Measurements from ENCODE around the gene NPVF. TPM values are rescaled to one million over a fixed set of nuclear protein-coding genes. Genes with fewer than 3 reads are reported as not detected.

NPVF gene
- total RNA-seq, 1 donor from 2014 or later: not detected

DNA sequence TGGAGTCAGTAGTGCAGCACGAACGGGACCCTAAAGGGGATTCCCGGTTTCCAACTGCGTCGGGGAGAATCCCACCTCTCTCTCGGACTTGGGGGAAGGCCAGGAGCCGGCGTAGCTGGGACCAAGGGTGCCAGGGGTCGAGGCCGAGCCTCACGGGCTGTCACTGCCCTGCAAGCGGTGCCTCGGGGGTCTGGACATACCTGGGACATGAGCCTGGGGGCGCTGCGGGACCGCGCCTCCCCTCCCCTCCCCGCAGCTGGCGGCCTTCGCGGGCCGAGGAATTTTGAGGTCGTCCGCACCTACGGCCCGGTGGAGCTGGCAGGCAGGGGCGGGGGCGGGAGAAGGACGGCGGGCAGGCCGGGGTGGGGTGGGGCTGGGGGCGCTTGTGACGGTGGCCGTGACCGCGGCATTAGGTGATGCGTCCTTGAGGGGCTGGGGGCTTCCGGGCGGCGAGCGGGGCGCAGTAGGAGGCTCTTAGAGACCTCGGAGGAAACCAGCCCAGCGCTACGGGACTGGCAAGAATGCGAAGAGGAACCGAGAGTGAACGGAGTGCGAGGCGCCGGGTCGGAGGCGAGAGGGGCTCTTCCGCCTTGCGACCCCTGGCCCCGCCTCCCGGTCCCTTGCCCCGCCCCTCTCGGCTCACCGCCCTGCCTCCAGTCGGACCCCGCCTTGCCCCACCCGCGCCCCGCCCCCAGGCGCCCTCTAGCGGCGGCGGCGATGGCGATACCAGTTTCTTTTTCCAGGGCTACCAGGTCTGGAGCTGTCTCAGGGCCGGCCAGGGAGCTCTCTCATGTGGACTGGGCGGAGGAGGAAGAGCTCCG is 48.3 kb downstream of the NPVF start:
- TF ChIP-seq, protein P1, sequence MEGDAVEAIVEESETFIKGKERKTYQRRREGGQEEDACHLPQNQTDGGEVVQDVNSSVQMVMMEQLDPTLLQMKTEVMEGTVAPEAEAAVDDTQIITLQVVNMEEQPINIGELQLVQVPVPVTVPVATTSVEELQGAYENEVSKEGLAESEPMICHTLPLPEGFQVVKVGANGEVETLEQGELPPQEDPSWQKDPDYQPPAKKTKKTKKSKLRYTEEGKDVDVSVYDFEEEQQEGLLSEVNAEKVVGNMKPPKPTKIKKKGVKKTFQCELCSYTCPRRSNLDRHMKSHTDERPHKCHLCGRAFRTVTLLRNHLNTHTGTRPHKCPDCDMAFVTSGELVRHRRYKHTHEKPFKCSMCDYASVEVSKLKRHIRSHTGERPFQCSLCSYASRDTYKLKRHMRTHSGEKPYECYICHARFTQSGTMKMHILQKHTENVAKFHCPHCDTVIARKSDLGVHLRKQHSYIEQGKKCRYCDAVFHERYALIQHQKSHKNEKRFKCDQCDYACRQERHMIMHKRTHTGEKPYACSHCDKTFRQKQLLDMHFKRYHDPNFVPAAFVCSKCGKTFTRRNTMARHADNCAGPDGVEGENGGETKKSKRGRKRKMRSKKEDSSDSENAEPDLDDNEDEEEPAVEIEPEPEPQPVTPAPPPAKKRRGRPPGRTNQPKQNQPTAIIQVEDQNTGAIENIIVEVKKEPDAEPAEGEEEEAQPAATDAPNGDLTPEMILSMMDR (IDR thresholded peaks at IDR 0.05): peak; percentile 95
- H3K36me3 Mint-ChIP-seq (ENCODE audit: low read depth): no peaks in the 10 kb centered on the region
- H3K9me3 Mint-ChIP-seq (ENCODE audit: low read depth): no peaks in the 10 kb centered on the region
- H3K4me3 Mint-ChIP-seq (ENCODE audit: unreplicated experiment): peak overlapping the region; percentile 76
- no peaks in the 10 kb centered on the region for H3K27me3 Mint-ChIP-seq (ENCODE audit: low read depth)
- peak overlapping the region; percentile 57 for H3K27ac Mint-ChIP-seq (ENCODE audit: unreplicated experiment)
- peaks cover 24% of the 10 kb centered on the region for H3K4me1 Mint-ChIP-seq (ENCODE audit: low read depth)
- peak; percentile 96 for DNase-seq (ENCODE audit: low spot score)

- TF ChIP-seq, protein P1 (IDR thresholded peaks at IDR 0.05): no peak
- no peak for DNase-seq (ENCODE audit: low spot score)
- Mint-ChIP-seq H3K27me3 (ENCODE audit: low read depth) (no peaks in the 10 kb centered on the region), H3K9me3 (ENCODE audit: low read depth) (no peaks in the 10 kb centered on the region), H3K4me1 (ENCODE audit: low read depth) (peaks cover 24% of the 10 kb centered on the region), H3K4me3 (ENCODE audit: unreplicated experiment) (peak overlapping the region; percentile 76), H3K27ac (ENCODE audit: unreplicated experiment) (peak overlapping the region; percentile 12), H3K36me3 (ENCODE audit: low read depth) (no peaks in the 10 kb centered on the region)
Measured at GRCh38 chr7:25179325-25179724, 49.0 kb downstream of the NPVF start.

Other genes with a start within 250 kb of the NPVF start
- gene OSBPL3, start 248.3 kb downstream of the NPVF start, total RNA-seq: 5.7 to 10.6 TPM (median 7.6 TPM) in 3 replicates
- 72.6 to 94.4 TPM (median 76.7 TPM) in 3 replicates for gene CYCS, start 103.2 kb downstream of the NPVF start, total RNA-seq